ENCODE data around the gene ARHGAP29. TPM values are rescaled to one million over a fixed set of nuclear protein-coding genes. Genes with fewer than 3 reads are reported as not detected.

The ARHGAP29 gene
- total RNA-seq, 1 donor from 2014 or later, result 1.5 TPM

- peaks cover 87% of the 10 kb centered on the region for H3K27me3 Mint-ChIP-seq (ENCODE audit: low read depth)
- H3K4me3 Mint-ChIP-seq, result peak overlapping the region; percentile 87
- no peak for DNase-seq (ENCODE audit: low read depth, low spot score)
- peaks cover 6% of the 10 kb centered on the region for H3K36me3 Mint-ChIP-seq (ENCODE audit: low read depth)
- no peak overlapping the region for H3K27ac Mint-ChIP-seq (ENCODE audit: unreplicated experiment)
- TF ChIP-seq, protein P1, sequence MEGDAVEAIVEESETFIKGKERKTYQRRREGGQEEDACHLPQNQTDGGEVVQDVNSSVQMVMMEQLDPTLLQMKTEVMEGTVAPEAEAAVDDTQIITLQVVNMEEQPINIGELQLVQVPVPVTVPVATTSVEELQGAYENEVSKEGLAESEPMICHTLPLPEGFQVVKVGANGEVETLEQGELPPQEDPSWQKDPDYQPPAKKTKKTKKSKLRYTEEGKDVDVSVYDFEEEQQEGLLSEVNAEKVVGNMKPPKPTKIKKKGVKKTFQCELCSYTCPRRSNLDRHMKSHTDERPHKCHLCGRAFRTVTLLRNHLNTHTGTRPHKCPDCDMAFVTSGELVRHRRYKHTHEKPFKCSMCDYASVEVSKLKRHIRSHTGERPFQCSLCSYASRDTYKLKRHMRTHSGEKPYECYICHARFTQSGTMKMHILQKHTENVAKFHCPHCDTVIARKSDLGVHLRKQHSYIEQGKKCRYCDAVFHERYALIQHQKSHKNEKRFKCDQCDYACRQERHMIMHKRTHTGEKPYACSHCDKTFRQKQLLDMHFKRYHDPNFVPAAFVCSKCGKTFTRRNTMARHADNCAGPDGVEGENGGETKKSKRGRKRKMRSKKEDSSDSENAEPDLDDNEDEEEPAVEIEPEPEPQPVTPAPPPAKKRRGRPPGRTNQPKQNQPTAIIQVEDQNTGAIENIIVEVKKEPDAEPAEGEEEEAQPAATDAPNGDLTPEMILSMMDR (conservative IDR thresholded peaks at IDR 0.05), result no peak
- peaks cover 11% of the 10 kb centered on the region for H3K4me1 Mint-ChIP-seq
- peaks cover 7% of the 10 kb centered on the region for H3K9me3 Mint-ChIP-seq
Measured at GRCh38 chr1:94246692-94247137, 9.3 kb upstream of the ARHGAP29 start.

GRCh38 chr1:94245747-94246438 is 8.5 kb upstream of the ARHGAP29 start:
- Mint-ChIP-seq H3K4me3 (peak overlapping the region; percentile 50), H3K9me3 (peaks cover 7% of the 10 kb centered on the region), H3K27ac (ENCODE audit: unreplicated experiment) (no peak overlapping the region), H3K36me3 (ENCODE audit: low read depth) (peaks cover 6% of the 10 kb centered on the region), H3K27me3 (ENCODE audit: low read depth) (peaks cover 84% of the 10 kb centered on the region), H3K4me1 (peaks cover 11% of the 10 kb centered on the region)
- no peak for DNase-seq (ENCODE audit: low read depth, low spot score)
- TF ChIP-seq, protein P1 (conservative IDR thresholded peaks at IDR 0.05), result no peak

GRCh38 chr1:94244816-94245215 is 7.4 kb upstream of the ARHGAP29 start:
- peaks cover 6% of the 10 kb centered on the region for H3K36me3 Mint-ChIP-seq (ENCODE audit: low read depth)
- H3K27me3 Mint-ChIP-seq (ENCODE audit: low read depth), result peaks cover 85% of the 10 kb centered on the region
- peaks cover 7% of the 10 kb centered on the region for H3K9me3 Mint-ChIP-seq
- no peak for DNase-seq (ENCODE audit: low read depth, low spot score)
- H3K27ac Mint-ChIP-seq (ENCODE audit: unreplicated experiment), result no peak overlapping the region
- TF ChIP-seq, protein P1 (conservative IDR thresholded peaks at IDR 0.05), result no peak
- peaks cover 11% of the 10 kb centered on the region for H3K4me1 Mint-ChIP-seq
- H3K4me3 Mint-ChIP-seq, result no peak overlapping the region

- TF ChIP-seq, protein P1 (conservative IDR thresholded peaks at IDR 0.05), result no peak
- peaks cover 6% of the 10 kb centered on the region for H3K36me3 Mint-ChIP-seq (ENCODE audit: low read depth)
- H3K4me1 Mint-ChIP-seq, result peaks cover 11% of the 10 kb centered on the region
- no peak for DNase-seq (ENCODE audit: low read depth, low spot score)
- no peak overlapping the region for H3K27ac Mint-ChIP-seq (ENCODE audit: unreplicated experiment)
- peaks cover 7% of the 10 kb centered on the region for H3K9me3 Mint-ChIP-seq
- peaks cover 87% of the 10 kb centered on the region for H3K27me3 Mint-ChIP-seq (ENCODE audit: low read depth)
- no peak overlapping the region for H3K4me3 Mint-ChIP-seq
Measured at GRCh38 chr1:94243665-94244064, 6.3 kb upstream of the ARHGAP29 start.

DNA sequence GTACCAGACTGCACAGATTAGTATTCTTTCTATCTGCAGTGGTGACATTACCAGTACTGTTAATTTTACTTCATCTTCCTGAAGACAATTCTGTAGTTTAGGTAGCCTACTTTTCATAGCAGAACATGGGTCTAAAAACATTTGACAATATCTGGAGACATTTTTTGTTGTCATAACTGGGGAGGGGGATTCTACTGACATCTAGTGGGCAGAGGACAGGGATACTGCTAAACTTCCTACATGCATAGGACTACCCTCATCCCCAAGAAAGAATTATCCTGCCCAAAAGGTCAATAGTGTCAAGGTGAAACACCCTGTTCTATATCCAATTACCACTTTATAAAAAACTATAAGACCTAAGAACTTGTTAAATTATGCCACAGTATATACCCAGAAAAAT is 3.4 kb upstream of the ARHGAP29 start:
- Mint-ChIP-seq H3K27me3 (ENCODE audit: low read depth) (peaks cover 86% of the 10 kb centered on the region), H3K27ac (ENCODE audit: unreplicated experiment) (no peak overlapping the region), H3K4me1 (peaks cover 4% of the 10 kb centered on the region), H3K4me3 (peak overlapping the region; percentile 65), H3K36me3 (ENCODE audit: low read depth) (peaks cover 6% of the 10 kb centered on the region), H3K9me3 (peaks cover 7% of the 10 kb centered on the region)
- DNase-seq (ENCODE audit: low read depth, low spot score), result no peak
- TF ChIP-seq, protein P1 (conservative IDR thresholded peaks at IDR 0.05), result peak; percentile 64

Data from neural crest cell (in vitro differentiated cells).